A204.1 (cell line): ENCODE results near the gene STIL.
"Not testable (repeated sequence)": the region's sequence is repeated elsewhere in the genome, so short reads cannot be mapped to it uniquely, and the experiment has no call there.

Source experiments
- FAIRE-seq: peaks from 2 replicates; lab custom pipeline; 2012; peaks lifted over from hg19 to GRCh38; lab: Jason Lieb, UNC

The STIL gene

GRCh38 chr1:47319968-47320367 lies 6.0 kb upstream of the STIL start:
- not testable (repeated sequence) for FAIRE-seq

- no peak for FAIRE-seq
Observed at GRCh38 chr1:47317841-47318240, 3.9 kb upstream of the STIL start.

- no peak for FAIRE-seq
Observed at GRCh38 chr1:47309427-47309826, 4.5 kb downstream of the STIL start.

- no peak for FAIRE-seq
Observed at GRCh38 chr1:47302472-47302871, 11.5 kb downstream of the STIL start.

GRCh38 chr1:47298025-47298699 lies 15.8 kb downstream of the STIL start:
- no peak for FAIRE-seq

GRCh38 chr1:47295579-47295978 lies 18.4 kb downstream of the STIL start:
- no peak for FAIRE-seq

- FAIRE-seq: not testable (repeated sequence)
Observed at GRCh38 chr1:47294863-47295262, 19.1 kb downstream of the STIL start.

- not testable (repeated sequence) for FAIRE-seq
Observed at GRCh38 chr1:47288116-47288515, 25.8 kb downstream of the STIL start.

GRCh38 chr1:47280142-47280541 lies 33.8 kb downstream of the STIL start:
- no peak for FAIRE-seq

GRCh38 chr1:47276850-47277249 lies 37.1 kb downstream of the STIL start:
- no peak for FAIRE-seq

- FAIRE-seq: not testable (repeated sequence)
Observed at GRCh38 chr1:47275811-47276210, 38.1 kb downstream of the STIL start.

GRCh38 chr1:47265529-47265928 lies 48.4 kb downstream of the STIL start:
- not testable (repeated sequence) for FAIRE-seq

GRCh38 chr1:47262787-47263413 lies 51.0 kb downstream of the STIL start:
- peak; percentile 65 for FAIRE-seq

GRCh38 chr1:47257224-47257623 lies 56.7 kb downstream of the STIL start:
- no peak for FAIRE-seq

GRCh38 chr1:47252795-47253194 lies 61.2 kb downstream of the STIL start:
- FAIRE-seq: no peak

GRCh38 chr1:47252369-47252768 lies 61.6 kb downstream of the STIL start:
- no peak for FAIRE-seq

GRCh38 chr1:47249755-47250154 lies 64.2 kb downstream of the STIL start:
- FAIRE-seq: no peak

GRCh38 chr1:47244339-47244862 lies 69.5 kb downstream of the STIL start:
- no peak for FAIRE-seq

- FAIRE-seq: no peak
Observed at GRCh38 chr1:47243910-47244309, 70.0 kb downstream of the STIL start.

- FAIRE-seq: no peak
Observed at GRCh38 chr1:47241114-47242113, 72.5 kb downstream of the STIL start.

- FAIRE-seq: no peak
Observed at GRCh38 chr1:47238935-47239592, 74.9 kb downstream of the STIL start.

- no peak for FAIRE-seq
Observed at GRCh38 chr1:47235806-47236205, 78.1 kb downstream of the STIL start.
